H1 (cell line): Measurements from ENCODE around the gene TBC1D2B. TPM values are rescaled to one million over a fixed set of nuclear protein-coding genes. Genes with fewer than 3 reads are reported as not detected.
"Not testable (repeated sequence)": the region's sequence is repeated elsewhere in the genome, so short reads cannot be mapped to it uniquely, and the experiment has no call there.

Experiments
- CTCF ChIA-PET: fragments of 300-600 bp; sonication (Branson Sonifier 250); formaldehyde crosslinking; loops from one replicate; lab custom pipeline; 2021; ENCODE audit not compliant: partially characterized antibody; lab: Charles Lee
- POLR2A ChIA-PET: fragments of 300-600 bp; sonication (Branson Sonifier 250); formaldehyde crosslinking; loops from one replicate; lab custom pipeline; 2021; ENCODE audit warnings: inconsistent platforms; ENCODE audit not compliant: partially characterized antibody; lab: Charles Lee
- DNase-seq, 2 experiments: peaks; one replicate each; pipeline versions ENCODE4 v3.0.0 to v3.0.0-alpha.2; 2010 to 2022; ENCODE audit warnings: low spot score in 2 of 2, low read depth in 1 of 2, mixed read lengths in 1 of 2
- FAIRE-seq: peaks from 2 replicates; lab custom pipeline; 2011; peaks lifted over from hg19 to GRCh38; lab: Jason Lieb, UNC
- H2AFZ ChIP-seq: 2 replicates; pipeline ENCODE4 v1.8.1; 2012; ENCODE audit warnings: low read length, inconsistent platforms
- H2AK5ac ChIP-seq: 2 replicates; pipeline ENCODE4 v1.6.1; 2013; ENCODE audit warnings: low read depth, low read length
- H2BK120ac ChIP-seq: replicated peaks from 2 replicates; pipeline ENCODE3; 2013; ENCODE audit warnings: low read depth, low read length, inconsistent platforms
- H2BK12ac ChIP-seq: 2 replicates; pipeline ENCODE4 v1.6.1; 2013; ENCODE audit warnings: low read depth, low read length
- H2BK15ac ChIP-seq: 2 replicates; pipeline ENCODE4 v1.6.1; 2013; ENCODE audit warnings: low read length
- H2BK20ac ChIP-seq: 2 replicates; pipeline ENCODE4 v1.6.1; 2013; ENCODE audit warnings: low read length
- H2BK5ac ChIP-seq: 2 replicates; pipeline ENCODE4 v1.6.1; 2013; ENCODE audit warnings: low read depth, low read length
- H3K14ac ChIP-seq: 2 replicates; pipeline ENCODE4 v1.6.1; 2013; ENCODE audit warnings: inconsistent platforms; ENCODE audit not compliant: insufficient read length
- H3K18ac ChIP-seq: 2 replicates; pipeline ENCODE4 v1.6.1; 2013; ENCODE audit warnings: low read length; ENCODE audit errors: extremely low read depth
- H3K23ac ChIP-seq: 2 replicates; pipeline ENCODE4 v1.6.1; 2013; ENCODE audit warnings: inconsistent platforms; ENCODE audit not compliant: insufficient read length
- H3K23me2 ChIP-seq: 2 replicates; pipeline ENCODE4 v1.6.1; 2013; ENCODE audit warnings: low read depth, low read length
- H3K27ac ChIP-seq: 2 replicates; pipeline ENCODE4 v1.6.1; 2011; ENCODE audit warnings: low read depth, low read length, inconsistent platforms
- H3K27me3 ChIP-seq, 4 experiments: replicated peaks in 1 of 4; 1 replicate in 1 of 4; 2 replicates in 3 of 4; pipeline versions ENCODE4 v1.6.1 to v1.8.1; 2011 to 2013; ENCODE audit warnings: low read length in 3 of 4, mild to moderate bottlenecking in 3 of 4, inconsistent platforms in 2 of 4, mixed read lengths in 2 of 4, moderate library complexity in 1 of 4; ENCODE audit not compliant: control insufficient read depth in 3 of 4, insufficient read depth in 3 of 4; ENCODE audit errors: extremely low read depth in 1 of 4
- H3K36me3 ChIP-seq, 4 experiments: 2 replicates each; pipeline versions ENCODE4 v1.6.1 to v1.8.1; 2011 to 2013; ENCODE audit warnings: mild to moderate bottlenecking in 4 of 4, low read length in 3 of 4, moderate library complexity in 2 of 4, control low read depth in 1 of 4, inconsistent platforms in 1 of 4; ENCODE audit not compliant: insufficient read depth in 4 of 4, control insufficient read depth in 2 of 4
- H3K4ac ChIP-seq: replicated peaks from 2 replicates; pipeline ENCODE3; 2013; ENCODE audit warnings: low read length, low read depth, mixed read lengths, inconsistent platforms; ENCODE audit not compliant: insufficient read length
- H3K4me1 ChIP-seq, 4 experiments: replicated peaks in 1 of 4; 1 replicate in 1 of 4; 2 replicates in 3 of 4; pipeline versions ENCODE4 v1.6.1 to v1.8.1; 2011 to 2013; ENCODE audit warnings: low read length in 3 of 4, inconsistent platforms in 2 of 4, mixed read lengths in 1 of 4; ENCODE audit not compliant: insufficient read depth in 4 of 4, control insufficient read depth in 3 of 4
- H3K4me2 ChIP-seq, 2 experiments: 2 replicates each; pipeline versions ENCODE4 v1.6.1 to v1.8.1; 2011 to 2013; ENCODE audit warnings: low read depth in 2 of 2, low read length in 2 of 2, control low read depth in 1 of 2, inconsistent platforms in 1 of 2, mild to moderate bottlenecking in 1 of 2; ENCODE audit not compliant: insufficient read depth in 1 of 2
- H3K4me3 ChIP-seq, 4 experiments: fragments of 200-600, 300-600 bp in 1 of 4; sonication (generic), shearing (Covaris generic), sonication (Bioruptor Twin) in 1 of 4; 2 replicates each; pipeline versions ENCODE4 v1.5.1 to v1.8.1; 2011 to 2016; ENCODE audit warnings: low read length in 4 of 4, low read depth in 3 of 4, control low read depth in 2 of 4, inconsistent platforms in 2 of 4, mild to moderate bottlenecking in 2 of 4, mixed read lengths in 1 of 4, moderate library complexity in 1 of 4; ENCODE audit not compliant: insufficient read depth in 2 of 4; ENCODE audit errors: extremely low read depth in 1 of 4
- H3K56ac ChIP-seq: replicated peaks from 2 replicates; pipeline ENCODE3; 2013; ENCODE audit warnings: low read depth, mild to moderate bottlenecking, mixed read lengths, low read length, inconsistent platforms; ENCODE audit not compliant: insufficient read length
- H3K79me1 ChIP-seq: 2 replicates; pipeline ENCODE4 v1.6.1; 2013; ENCODE audit warnings: low read depth, low read length, control low read depth
- H3K79me2 ChIP-seq, 2 experiments: 2 replicates each; pipeline versions ENCODE4 v1.6.1 to v1.8.1; 2012 to 2013; ENCODE audit warnings: low read length in 2 of 2, mild to moderate bottlenecking in 2 of 2, inconsistent platforms in 1 of 2; ENCODE audit not compliant: insufficient read depth in 2 of 2, control insufficient read depth in 1 of 2
- H3K9ac ChIP-seq, 4 experiments: replicated peaks in 1 of 4; 1 replicate in 1 of 4; 2 replicates in 3 of 4; pipeline versions ENCODE4 v1.6.1 to v1.8.1; 2011 to 2013; ENCODE audit warnings: low read depth in 3 of 4, low read length in 3 of 4, control low read depth in 2 of 4, mild to moderate bottlenecking in 2 of 4, moderate library complexity in 2 of 4, inconsistent platforms in 1 of 4; ENCODE audit errors: extremely low read depth in 1 of 4
- H3K9me3 ChIP-seq, 2 experiments: 2 replicates each; pipeline versions ENCODE4 v1.6.1 to v1.8.1; 2012 to 2013; ENCODE audit warnings: mild to moderate bottlenecking in 2 of 2, moderate library complexity in 2 of 2, control low read depth in 1 of 2, inconsistent platforms in 1 of 2, low read depth in 1 of 2, low read length in 1 of 2, mixed read lengths in 1 of 2; ENCODE audit not compliant: insufficient read depth in 2 of 2
- H4K20me1 ChIP-seq, 2 experiments: replicated peaks in 1 of 2; 2 replicates each; pipeline versions ENCODE3 to v1.8.1; 2011 to 2013; ENCODE audit warnings: inconsistent platforms in 2 of 2, low read length in 2 of 2, mild to moderate bottlenecking in 1 of 2; ENCODE audit not compliant: insufficient read depth in 2 of 2, control insufficient read depth in 1 of 2
- H4K5ac ChIP-seq: 2 replicates; pipeline ENCODE4 v1.6.1; 2013; ENCODE audit warnings: low read length, low read depth, mixed read lengths, inconsistent platforms; ENCODE audit not compliant: insufficient read length
- H4K8ac ChIP-seq: 2 replicates; pipeline ENCODE4 v1.8.0; 2013; ENCODE audit warnings: mild to moderate bottlenecking, moderate library complexity, low read length, inconsistent platforms; ENCODE audit not compliant: insufficient read depth; ENCODE audit errors: extremely low read depth
- H4K91ac ChIP-seq: replicated peaks from 2 replicates; pipeline ENCODE3; 2013; ENCODE audit warnings: low read length, mixed read lengths, inconsistent platforms; ENCODE audit not compliant: insufficient read length
- WGBS, 2 experiments: shearing (Covaris generic) in 1 of 2; methylation state at CpG; one replicate each; pipeline versions ENCODE4 v1.1.6 to v1.1.7; 2013 to 2015; ENCODE audit warnings: low lambda C conversion rate in 2 of 2, mixed read lengths in 2 of 2, inconsistent platforms in 1 of 2, low coverage in 1 of 2, missing lambda C conversion rate in 1 of 2; ENCODE audit not compliant: insufficient replicate concordance in 2 of 2, insufficient coverage in 1 of 2, insufficient read length in 1 of 2; ENCODE audit errors: extremely low coverage in 1 of 2, missing lambda C conversion rate in 1 of 2; 5-methylcytosine and 5-hydroxymethylcytosine counted together
- polyA plus RNA-seq, 7 experiments: library from polyadenylated mRNA; depleted of rRNA in 3 of 7; stranded (reverse) in 5 of 7; unstranded in 2 of 7; fragments of >200 nt in 5 of 7; fragments of 200-250 nt in 2 of 7; gene quantifications; 1 replicate in 5 of 7; 2 replicates in 1 of 7; 4 replicates in 1 of 7; pipeline versions ENCODE4 v1.2.1 to v1.2.3, GENCODE V29; 2011 to 2013; ENCODE audit warnings: missing spikeins in 2 of 7, mixed read lengths in 2 of 7
- total RNA-seq: library from RNA; stranded (reverse); fragmentation: NEBNext Ultra II Directional; extraction: Animal tissue kit (Norgen Biotek cat#: 25700); gene quantifications from 2 replicates; pipeline ENCODE4 v1.2.1, GENCODE V29; 2021

The TBC1D2B gene
- total and polyA plus RNA-seq, 2 of the 8 experiments (the other 6 are each of a cell fraction or from before 2014, with no cell fraction given) = 11.9 to 19.5 TPM

- H3K4me3 ChIP-seq, H3K23me2 ChIP-seq, H3K4me1 ChIP-seq, H2BK5ac ChIP-seq, H2BK12ac ChIP-seq, H4K5ac ChIP-seq, H3K9me3 ChIP-seq, H3K23ac ChIP-seq, H3K79me2 ChIP-seq, H3K27ac ChIP-seq, H3K56ac ChIP-seq, H4K20me1 ChIP-seq, H4K8ac ChIP-seq, H3K36me3 ChIP-seq, H3K14ac ChIP-seq, H3K27me3 ChIP-seq, H3K4me2 ChIP-seq, H3K79me1 ChIP-seq, H3K4ac ChIP-seq, H2BK15ac ChIP-seq, H4K91ac ChIP-seq, H2BK20ac ChIP-seq, POLR2A ChIA-PET, H3K9ac ChIP-seq, FAIRE-seq, H2AK5ac ChIP-seq, H3K18ac ChIP-seq, H2AFZ ChIP-seq, H2BK120ac ChIP-seq: not testable (repeated sequence)
- peak in 1 of 2 experiments; percentile 39 for DNase-seq
- WGBS, 2 experiments = 88% methylated on average over 18 of the region's 19 CpGs; no CpG with 5 or more reads in 1 of the 2 experiments
- CTCF ChIA-PET = interaction anchor here (0.9 to 3.5 kb wide), 4 partner anchors 11 to 130 kb away, joined by 3 to 17 read pairs (median 6); no protein-coding TSS in a partner anchor
Measured at GRCh38 chr15:77977903-77978758, 99.4 kb downstream of the TBC1D2B start.
